Fibroblast of skin of scalp (primary cell): ENCODE data around the gene FADS6.

Experiments
- DNase-seq: peaks from one replicate; pipeline ENCODE4 v3.0.0-alpha.2; 2013

The FADS6 gene

DNA sequence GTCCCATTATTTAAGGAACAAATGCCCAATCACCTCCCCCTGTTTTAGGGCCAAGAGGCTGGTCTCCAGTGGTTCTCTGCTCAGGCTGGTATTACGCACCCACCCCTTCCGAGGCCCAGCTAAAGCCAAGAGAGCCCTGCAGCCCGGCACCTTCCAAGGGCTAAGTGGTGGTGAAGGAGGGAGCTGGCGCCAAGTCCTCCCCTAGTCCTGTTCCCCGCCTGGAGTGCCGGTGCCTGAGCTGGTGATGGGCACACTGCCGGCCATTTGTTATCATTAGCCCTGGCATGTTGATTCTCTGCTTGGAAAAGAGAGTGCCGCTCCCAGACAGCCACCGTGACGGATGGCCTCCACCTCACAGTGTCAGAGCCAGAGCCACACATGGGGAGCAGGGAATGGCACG lies 65.6 kb downstream of the FADS6 start:
- no peak for DNase-seq
